ENCODE results near the gene TEX22.

The TEX22 gene

GRCh38 chr14:105401699-105402098 is 3.4 kb downstream of the TEX22 start:
- Mint-ChIP-seq H3K4me3 (no peak overlapping the region), H3K27ac (no peak overlapping the region), H3K4me1 (peaks cover 39% of the 10 kb centered on the region), H3K36me3 (peaks cover 12% of the 10 kb centered on the region), H3K27me3 (no peaks in the 10 kb centered on the region), H3K9me3 (peaks cover 10% of the 10 kb centered on the region)

- Mint-ChIP-seq H3K4me3 (no peak overlapping the region), H3K4me1 (peaks cover 21% of the 10 kb centered on the region), H3K27me3 (peaks cover 3% of the 10 kb centered on the region), H3K9me3 (no peaks in the 10 kb centered on the region), H3K27ac (no peak overlapping the region), H3K36me3 (no peaks in the 10 kb centered on the region)
Observed at GRCh38 chr14:105408592-105408991, 10.3 kb downstream of the TEX22 start.

- Mint-ChIP-seq H3K4me1 (peaks cover 15% of the 10 kb centered on the region), H3K27me3 (peaks cover 4% of the 10 kb centered on the region), H3K27ac (no peak overlapping the region), H3K9me3 (no peaks in the 10 kb centered on the region), H3K4me3 (no peak overlapping the region), H3K36me3 (no peaks in the 10 kb centered on the region)
Observed at GRCh38 chr14:105409364-105409763, 11.0 kb downstream of the TEX22 start.

GRCh38 chr14:105410642-105411016 is 12.3 kb downstream of the TEX22 start:
- Mint-ChIP-seq H3K4me1 (peaks cover 9% of the 10 kb centered on the region), H3K4me3 (no peak overlapping the region), H3K27ac (no peak overlapping the region), H3K36me3 (no peaks in the 10 kb centered on the region), H3K27me3 (peaks cover 4% of the 10 kb centered on the region), H3K9me3 (no peaks in the 10 kb centered on the region)

GRCh38 chr14:105411017-105411941 is 12.9 kb downstream of the TEX22 start:
- Mint-ChIP-seq H3K27ac (no peak overlapping the region), H3K4me1 (peaks cover 9% of the 10 kb centered on the region), H3K9me3 (no peaks in the 10 kb centered on the region), H3K4me3 (peak overlapping the region; percentile 47), H3K27me3 (peaks cover 4% of the 10 kb centered on the region), H3K36me3 (no peaks in the 10 kb centered on the region)

GRCh38 chr14:105411985-105412770 is 13.8 kb downstream of the TEX22 start:
- H3K27ac Mint-ChIP-seq = no peak overlapping the region
- H3K9me3 Mint-ChIP-seq = no peaks in the 10 kb centered on the region
- no peaks in the 10 kb centered on the region for H3K36me3 Mint-ChIP-seq
- peaks cover 4% of the 10 kb centered on the region for H3K27me3 Mint-ChIP-seq
- peaks cover 12% of the 10 kb centered on the region for H3K4me1 Mint-ChIP-seq
- no peak overlapping the region for H3K4me3 Mint-ChIP-seq

- H3K36me3 Mint-ChIP-seq = no peaks in the 10 kb centered on the region
- H3K9me3 Mint-ChIP-seq = no peaks in the 10 kb centered on the region
- H3K4me3 Mint-ChIP-seq = peak overlapping the region; percentile 39
- H3K27ac Mint-ChIP-seq = no peak overlapping the region
- H3K27me3 Mint-ChIP-seq = peaks cover 4% of the 10 kb centered on the region
- peaks cover 12% of the 10 kb centered on the region for H3K4me1 Mint-ChIP-seq
Observed at GRCh38 chr14:105412771-105413543, 14.6 kb downstream of the TEX22 start.

- H3K4me1 Mint-ChIP-seq = peaks cover 12% of the 10 kb centered on the region
- peaks cover 4% of the 10 kb centered on the region for H3K27me3 Mint-ChIP-seq
- no peak overlapping the region for H3K4me3 Mint-ChIP-seq
- no peaks in the 10 kb centered on the region for H3K9me3 Mint-ChIP-seq
- no peak overlapping the region for H3K27ac Mint-ChIP-seq
- no peaks in the 10 kb centered on the region for H3K36me3 Mint-ChIP-seq
Observed at GRCh38 chr14:105413544-105413886, 15.2 kb downstream of the TEX22 start.

- Mint-ChIP-seq H3K4me1 (peaks cover 16% of the 10 kb centered on the region), H3K36me3 (no peaks in the 10 kb centered on the region), H3K27ac (peak overlapping the region; percentile 30), H3K4me3 (peak overlapping the region; percentile 86), H3K27me3 (peaks cover 4% of the 10 kb centered on the region), H3K9me3 (no peaks in the 10 kb centered on the region)
Observed at GRCh38 chr14:105414456-105415371, 16.4 kb downstream of the TEX22 start.

- H3K4me1 Mint-ChIP-seq = peaks cover 16% of the 10 kb centered on the region
Observed at GRCh38 chr14:105415481-105416428, 17.4 kb downstream of the TEX22 start.

GRCh38 chr14:105416671-105417070 is 18.3 kb downstream of the TEX22 start:
- Mint-ChIP-seq H3K9me3 (no peaks in the 10 kb centered on the region), H3K27me3 (peaks cover 4% of the 10 kb centered on the region), H3K27ac (peak overlapping the region; percentile 53)

More at GRCh38 chr14:105415481-105416428, 17.4 kb downstream of the TEX22 start:
- no peaks in the 10 kb centered on the region for H3K9me3 Mint-ChIP-seq
- H3K4me3 Mint-ChIP-seq = peak overlapping the region; percentile 86
- peaks cover 4% of the 10 kb centered on the region for H3K27me3 Mint-ChIP-seq
- H3K27ac Mint-ChIP-seq = no peak overlapping the region
- H3K36me3 Mint-ChIP-seq = no peaks in the 10 kb centered on the region

GRCh38 chr14:105417690-105418121 is 19.4 kb downstream of the TEX22 start:
- Mint-ChIP-seq H3K27ac (peak overlapping the region; percentile 41), H3K27me3 (peaks cover 4% of the 10 kb centered on the region), H3K4me1 (peaks cover 26% of the 10 kb centered on the region), H3K4me3 (peak overlapping the region; percentile 36), H3K9me3 (no peaks in the 10 kb centered on the region), H3K36me3 (no peaks in the 10 kb centered on the region)

More at GRCh38 chr14:105416671-105417070, 18.3 kb downstream of the TEX22 start:
- Mint-ChIP-seq H3K4me1 (peaks cover 16% of the 10 kb centered on the region), H3K36me3 (no peaks in the 10 kb centered on the region), H3K4me3 (peak overlapping the region; percentile 36)

GRCh38 chr14:105418269-105419194 is 20.2 kb downstream of the TEX22 start:
- Mint-ChIP-seq H3K27ac (peak overlapping the region; percentile 72), H3K4me1 (peaks cover 25% of the 10 kb centered on the region), H3K27me3 (peaks cover 1% of the 10 kb centered on the region), H3K36me3 (no peaks in the 10 kb centered on the region), H3K4me3 (peak overlapping the region; percentile 70), H3K9me3 (no peaks in the 10 kb centered on the region)
